DMS 273 (cell line): ENCODE measurements around the gene ADRM1.

Experiments used
- DNase-seq: peaks from one replicate; lab custom pipeline; 2025; ENCODE audit not compliant: unreplicated experiment; lab: John Stamatoyannopoulos, UW

Gene ADRM1

GRCh38 chr20:62277253-62277652 lies 25.5 kb upstream of the ADRM1 start:
- no peak for DNase-seq

GRCh38 chr20:62280303-62280702 lies 22.5 kb upstream of the ADRM1 start:
- no peak for DNase-seq

GRCh38 chr20:62281161-62281933 lies 21.4 kb upstream of the ADRM1 start:
- no peak for DNase-seq

- DNase-seq, result no peak
These were observed 20.7 kb upstream of the ADRM1 start for GRCh38 chr20:62282103-62282502.

GRCh38 chr20:62282877-62283503 lies 19.8 kb upstream of the ADRM1 start:
- DNase-seq, result no peak

- no peak for DNase-seq
These were observed 18.3 kb upstream of the ADRM1 start for GRCh38 chr20:62284448-62284847.

GRCh38 chr20:62285151-62285550 lies 17.6 kb upstream of the ADRM1 start:
- no peak for DNase-seq

GRCh38 chr20:62285722-62286121 lies 17.1 kb upstream of the ADRM1 start:
- DNase-seq, result no peak

- no peak for DNase-seq
These were observed 16.2 kb upstream of the ADRM1 start for GRCh38 chr20:62286493-62287064.

- no peak for DNase-seq
These were observed 15.7 kb upstream of the ADRM1 start for GRCh38 chr20:62287129-62287528.

- no peak for DNase-seq
These were observed 14.8 kb upstream of the ADRM1 start for GRCh38 chr20:62287759-62288534.

GRCh38 chr20:62288535-62289105 lies 14.2 kb upstream of the ADRM1 start:
- DNase-seq, result no peak

- no peak for DNase-seq
These were observed 13.7 kb upstream of the ADRM1 start for GRCh38 chr20:62289131-62289530.

- no peak for DNase-seq
These were observed 12.9 kb upstream of the ADRM1 start for GRCh38 chr20:62289898-62290297.

- DNase-seq, result no peak
These were observed 11.3 kb upstream of the ADRM1 start for GRCh38 chr20:62291251-62292066.

GRCh38 chr20:62292108-62292507 lies 10.7 kb upstream of the ADRM1 start:
- no peak for DNase-seq

GRCh38 chr20:62293111-62293784 lies 9.5 kb upstream of the ADRM1 start:
- DNase-seq, result no peak

- DNase-seq, result no peak
These were observed 8.9 kb upstream of the ADRM1 start for GRCh38 chr20:62293946-62294345.

- no peak for DNase-seq
These were observed 8.3 kb upstream of the ADRM1 start for GRCh38 chr20:62294516-62294915.
